ENCODE data around the gene DHX34. TPM values are rescaled to one million over a fixed set of nuclear protein-coding genes. Genes with fewer than 3 reads are reported as not detected.
"Not testable (repeated sequence)": the region's sequence is repeated elsewhere in the genome, so short reads cannot be mapped to it uniquely, and the experiment has no call there.

DHX34 gene
- total RNA-seq, 1 donor from 2014 or later = 10.8 TPM

DNA sequence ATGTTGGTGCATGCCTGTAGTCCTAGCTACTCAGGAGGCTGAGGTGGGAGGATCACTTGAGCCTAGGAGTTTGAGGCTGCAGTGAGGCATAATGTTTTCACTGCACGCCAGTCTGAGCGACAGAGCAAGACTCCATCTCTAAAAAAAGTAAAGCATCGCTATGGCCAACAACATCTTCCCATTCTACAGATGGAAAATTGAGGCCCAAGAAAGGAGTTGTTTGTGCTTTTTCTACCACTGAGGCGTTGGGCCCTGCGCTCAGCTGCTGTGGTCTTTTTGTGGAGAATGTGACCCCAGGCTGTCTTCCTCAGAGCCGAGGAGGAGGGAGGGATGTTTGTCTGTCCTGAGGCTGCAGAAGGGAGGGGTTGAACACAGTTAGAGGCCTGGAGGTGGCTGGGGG is 17.6 kb upstream of the DHX34 start:
- no peak for DNase-seq

GRCh38 chr19:47331931-47332547 is 17.1 kb upstream of the DHX34 start, which contains the start of gene C5AR2:
C5AR2 (plus strand) TSS chr19:47332175; CDS start chr19:47340800, 8,625 bp downstream.
- no peak for DNase-seq

GRCh38 chr19:47336765-47337718 is 12.1 kb upstream of the DHX34 start:
- DNase-seq = peak; percentile 3

DNA sequence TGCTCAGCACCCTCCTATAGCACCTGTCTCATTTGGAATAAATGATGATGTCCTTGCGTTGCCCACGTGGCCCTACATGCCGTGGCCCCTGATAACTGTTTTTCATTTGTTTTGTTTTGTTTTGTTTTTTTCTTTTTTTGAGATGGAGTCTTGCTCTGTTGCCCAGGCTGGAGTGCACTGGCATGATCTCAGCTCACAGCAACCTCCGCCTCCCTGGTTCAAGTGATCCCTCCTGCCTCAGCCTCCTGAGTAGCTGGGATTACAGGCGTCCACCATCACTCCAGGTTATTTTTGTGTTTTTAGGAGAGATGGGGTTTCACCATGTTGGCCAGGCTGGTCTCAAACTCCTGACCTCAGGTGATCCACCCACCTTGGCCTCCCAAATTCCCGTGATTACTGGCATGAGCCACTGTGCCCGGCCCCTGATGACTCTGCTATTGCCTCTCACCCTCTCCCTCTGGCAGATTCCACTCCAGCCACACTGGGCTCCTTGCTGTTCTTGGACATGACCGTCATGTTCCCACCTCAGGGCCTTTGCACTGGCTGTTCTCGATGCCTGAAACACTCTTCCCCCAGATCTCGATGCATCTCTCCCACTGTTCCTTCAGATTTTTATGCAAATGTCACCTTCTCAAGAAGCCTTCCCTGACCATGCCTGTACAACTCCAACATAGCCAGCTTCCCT is 9.8 kb upstream of the DHX34 start:
- DNase-seq = no peak

DNA sequence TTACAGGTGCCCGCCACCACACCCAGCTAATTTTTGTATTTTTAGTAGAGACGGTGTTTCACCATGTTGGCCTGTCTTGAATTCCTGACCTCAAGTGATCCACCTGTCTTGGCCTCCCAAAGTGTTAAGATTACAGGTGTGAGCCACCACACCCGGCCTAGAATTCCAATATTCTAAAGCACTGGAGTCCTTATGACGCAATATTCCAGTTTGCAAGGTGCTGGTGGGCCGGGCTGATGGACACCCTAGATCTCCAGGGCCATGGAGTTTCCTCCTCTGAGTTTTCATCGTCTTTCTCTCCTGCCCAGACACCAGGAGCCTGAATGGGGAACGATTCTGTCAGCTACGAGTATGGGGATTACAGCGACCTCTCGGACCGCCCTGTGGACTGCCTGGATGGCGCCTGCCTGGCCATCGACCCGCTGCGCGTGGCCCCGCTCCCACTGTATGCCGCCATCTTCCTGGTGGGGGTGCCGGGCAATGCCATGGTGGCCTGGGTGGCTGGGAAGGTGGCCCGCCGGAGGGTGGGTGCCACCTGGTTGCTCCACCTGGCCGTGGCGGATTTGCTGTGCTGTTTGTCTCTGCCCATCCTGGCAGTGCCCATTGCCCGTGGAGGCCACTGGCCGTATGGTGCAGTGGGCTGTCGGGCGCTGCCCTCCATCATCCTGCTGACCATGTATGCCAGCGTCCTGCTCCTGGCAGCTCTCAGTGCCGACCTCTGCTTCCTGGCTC is 8.5 kb upstream of the DHX34 start:
- DNase-seq = no peak

GRCh38 chr19:47341734-47342133 is 7.4 kb upstream of the DHX34 start:
- DNase-seq = no peak

DNA sequence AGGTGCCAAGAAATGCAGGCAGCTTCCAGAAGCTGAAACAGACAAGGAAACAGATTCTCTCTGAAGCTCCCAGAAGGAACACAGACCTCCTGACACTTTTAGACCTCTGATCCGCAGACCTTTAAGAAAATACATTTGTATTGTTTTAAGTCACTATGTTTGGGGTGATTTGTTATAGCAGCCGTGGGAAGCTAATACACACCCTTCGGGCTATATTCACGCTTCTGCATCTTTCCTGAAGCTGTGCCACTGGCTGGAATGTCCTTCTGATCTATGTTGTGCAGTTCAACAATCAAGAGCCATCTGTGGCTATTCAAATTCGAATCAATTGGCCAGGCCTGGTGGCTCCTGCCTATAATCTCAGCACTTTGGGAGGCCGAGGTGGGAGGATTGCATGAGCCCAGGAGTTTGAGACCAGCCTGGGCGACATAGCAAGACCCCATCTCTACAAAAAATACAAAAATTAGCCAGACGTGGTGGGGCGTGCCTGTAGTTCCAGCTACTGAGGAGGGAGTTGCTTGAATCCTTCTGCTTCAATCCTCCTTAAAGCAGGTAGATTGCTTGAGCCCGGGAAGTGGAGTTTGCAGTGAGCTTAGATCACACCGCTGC is 5.8 kb upstream of the DHX34 start:
- DNase-seq = no peak

GRCh38 chr19:47344425-47344824 is 4.7 kb upstream of the DHX34 start:
- no peak for DNase-seq

DNA sequence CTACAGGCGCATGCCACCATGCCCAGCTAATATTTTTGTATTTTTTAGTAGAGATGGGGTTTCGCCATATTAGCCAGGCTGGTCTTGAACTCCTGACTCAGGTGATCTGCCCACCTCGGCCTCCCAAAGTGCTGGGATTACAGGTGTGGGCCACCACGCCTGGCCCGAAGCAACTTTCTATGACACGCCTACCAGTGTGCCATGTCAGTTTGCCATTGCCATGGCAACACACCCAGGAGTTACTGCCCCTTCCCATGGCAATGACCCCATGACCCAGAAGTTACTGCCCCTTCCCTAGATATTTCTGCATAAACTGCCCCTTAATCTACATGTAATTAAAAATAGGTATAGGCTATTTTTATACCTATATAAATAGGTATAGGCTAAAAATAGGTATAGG is 3.1 kb upstream of the DHX34 start:
- not testable (repeated sequence) for DNase-seq

DNA sequence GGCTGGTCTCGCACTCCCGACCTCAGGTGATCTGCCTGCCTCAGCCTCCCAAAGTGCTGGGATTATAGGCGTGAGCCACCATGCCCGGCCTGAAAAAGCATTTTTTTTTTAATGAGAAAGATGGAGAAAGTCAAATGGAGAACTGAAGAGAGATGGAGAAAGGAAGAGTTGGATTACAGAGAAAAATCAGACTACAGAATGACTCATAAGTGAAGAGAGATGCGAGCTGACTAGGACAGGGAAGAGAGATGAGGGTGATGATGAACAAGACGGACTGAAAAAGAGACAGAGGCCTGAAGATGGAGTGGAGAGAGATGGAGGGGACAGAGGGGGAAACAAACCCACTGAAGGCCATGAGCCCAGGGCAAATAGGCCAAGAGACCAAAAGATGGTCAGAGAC is 1.5 kb downstream of the DHX34 start:
- no peak for DNase-seq

- no peak for DNase-seq
These were observed 2.4 kb downstream of the DHX34 start for GRCh38 chr19:47351548-47351947.

DNA sequence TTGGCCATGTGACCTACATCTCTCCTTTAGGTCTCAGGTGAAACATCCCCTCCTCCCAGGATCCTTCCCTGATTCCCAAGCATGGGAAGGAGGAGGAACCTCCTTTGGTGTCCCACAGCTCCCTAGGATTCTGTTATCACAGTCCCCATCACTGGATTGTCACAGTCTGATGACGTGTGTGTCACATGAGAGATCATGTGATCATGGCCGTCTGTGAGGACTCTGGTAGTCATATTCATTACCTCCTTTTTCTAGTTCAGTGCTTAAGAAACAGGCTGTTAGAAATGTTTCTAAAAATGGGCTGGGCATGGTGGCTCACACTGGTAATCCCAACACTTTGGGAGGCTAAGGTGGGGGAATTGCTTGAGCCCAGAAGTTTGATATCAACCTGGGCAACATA is 3.0 kb downstream of the DHX34 start:
- no peak for DNase-seq

- DNase-seq = no peak
These were observed 4.2 kb downstream of the DHX34 start for GRCh38 chr19:47353307-47353712.

GRCh38 chr19:47356900-47357299 is 7.8 kb downstream of the DHX34 start:
- DNase-seq = no peak

GRCh38 chr19:47357788-47358680 is 8.9 kb downstream of the DHX34 start:
- DNase-seq = no peak

DNA sequence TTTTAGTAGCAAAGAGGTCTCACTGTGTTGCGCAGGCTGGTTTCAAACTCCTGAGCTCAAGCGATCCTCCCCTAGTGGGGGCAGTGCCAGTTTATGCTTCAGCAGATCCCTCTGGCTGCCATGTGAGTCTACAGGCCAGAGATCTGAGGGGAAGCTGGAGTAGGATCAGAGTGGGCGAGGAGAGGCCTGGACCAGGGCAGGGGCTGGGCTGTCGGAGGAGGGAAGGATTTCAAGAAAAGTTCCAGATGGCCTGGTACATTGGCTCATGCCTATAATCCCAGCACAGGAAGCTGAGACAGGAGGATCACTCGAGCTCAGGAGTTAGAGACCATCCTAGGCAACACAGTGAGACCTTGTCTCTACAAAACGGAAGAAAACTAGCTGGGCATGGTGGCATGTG is 9.8 kb downstream of the DHX34 start:
- DNase-seq = no peak

DNA sequence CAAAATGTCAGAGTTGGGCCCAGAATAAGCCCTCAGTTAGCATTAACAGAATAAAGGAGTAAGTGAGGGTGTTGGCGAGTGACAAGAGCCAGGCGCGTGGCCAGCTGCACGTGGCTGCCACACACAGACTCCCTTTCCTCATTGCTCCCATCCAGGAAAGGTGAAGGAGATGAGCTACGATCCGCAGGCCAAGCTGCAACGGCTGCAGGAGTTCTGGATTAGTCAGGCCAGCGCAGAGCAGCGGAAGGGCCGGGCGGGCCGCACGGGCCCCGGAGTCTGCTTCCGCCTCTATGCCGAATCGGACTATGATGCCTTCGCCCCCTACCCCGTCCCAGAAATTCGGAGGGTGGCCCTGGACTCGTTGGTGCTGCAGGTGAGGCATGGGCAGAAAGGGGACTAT is 13.2 kb downstream of the DHX34 start:
- DNase-seq = no peak

- DNase-seq = no peak
These were observed 14.8 kb downstream of the DHX34 start for GRCh38 chr19:47363758-47364531.

DNA sequence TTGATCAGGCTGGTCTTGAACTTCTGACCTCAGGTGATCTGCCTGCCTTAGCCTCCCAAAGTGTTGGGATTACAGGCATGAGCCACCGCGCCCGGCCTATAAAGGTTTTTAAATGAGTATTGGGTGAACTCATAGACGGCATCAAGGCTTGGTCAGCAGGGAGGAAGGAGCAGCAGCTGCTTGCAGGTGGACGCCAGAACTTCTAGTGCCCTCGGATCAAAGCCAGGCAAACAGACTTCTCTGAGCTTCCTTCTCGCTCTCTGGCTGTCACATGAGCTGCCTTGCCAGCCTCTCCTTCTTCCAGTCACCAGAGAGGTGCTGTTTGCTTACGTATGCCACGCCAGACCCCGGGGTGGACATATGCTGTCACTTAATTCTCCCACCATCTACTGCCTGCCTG is 16.3 kb downstream of the DHX34 start:
- not testable (repeated sequence) for DNase-seq

GRCh38 chr19:47370045-47370611 is 21.0 kb downstream of the DHX34 start:
- DNase-seq = no peak

Measured in occipital lobe (tissue), 2 donors.